Measurements from ENCODE around the gene HSP90B1.

DNA sequence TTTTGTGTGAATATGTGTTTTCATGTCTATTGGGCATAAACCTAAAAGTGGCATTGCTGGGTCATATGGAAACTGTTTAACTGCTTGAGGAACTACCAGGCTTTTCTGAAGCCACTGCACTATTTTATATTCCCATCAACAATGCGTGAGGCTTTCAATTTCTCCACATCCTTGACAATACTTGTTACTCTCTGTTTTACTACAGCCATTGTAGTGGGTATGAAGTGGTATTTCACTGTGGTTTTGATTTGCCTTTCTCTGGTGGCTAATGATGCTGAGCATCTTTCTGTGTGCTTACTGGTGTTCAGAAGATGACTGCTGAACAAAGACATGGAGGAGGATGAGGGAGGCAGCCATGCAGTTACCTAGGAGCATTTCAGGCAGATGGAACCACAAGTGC lies 22.3 kb downstream of the HSP90B1 start:
- TF ChIP-seq, protein P1, sequence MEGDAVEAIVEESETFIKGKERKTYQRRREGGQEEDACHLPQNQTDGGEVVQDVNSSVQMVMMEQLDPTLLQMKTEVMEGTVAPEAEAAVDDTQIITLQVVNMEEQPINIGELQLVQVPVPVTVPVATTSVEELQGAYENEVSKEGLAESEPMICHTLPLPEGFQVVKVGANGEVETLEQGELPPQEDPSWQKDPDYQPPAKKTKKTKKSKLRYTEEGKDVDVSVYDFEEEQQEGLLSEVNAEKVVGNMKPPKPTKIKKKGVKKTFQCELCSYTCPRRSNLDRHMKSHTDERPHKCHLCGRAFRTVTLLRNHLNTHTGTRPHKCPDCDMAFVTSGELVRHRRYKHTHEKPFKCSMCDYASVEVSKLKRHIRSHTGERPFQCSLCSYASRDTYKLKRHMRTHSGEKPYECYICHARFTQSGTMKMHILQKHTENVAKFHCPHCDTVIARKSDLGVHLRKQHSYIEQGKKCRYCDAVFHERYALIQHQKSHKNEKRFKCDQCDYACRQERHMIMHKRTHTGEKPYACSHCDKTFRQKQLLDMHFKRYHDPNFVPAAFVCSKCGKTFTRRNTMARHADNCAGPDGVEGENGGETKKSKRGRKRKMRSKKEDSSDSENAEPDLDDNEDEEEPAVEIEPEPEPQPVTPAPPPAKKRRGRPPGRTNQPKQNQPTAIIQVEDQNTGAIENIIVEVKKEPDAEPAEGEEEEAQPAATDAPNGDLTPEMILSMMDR (conservative IDR thresholded peaks at IDR 0.05; ENCODE audit: low read depth, low read length): no peak
- TF ChIP-seq EZH2 (IDR thresholded peaks at IDR 0.05; ENCODE audit: borderline replicate concordance, low read depth, low read length, poor library complexity, severe bottlenecking): no peak

Data from A673 (cell line).